ENCODE data around the gene DTX4. TPM values are rescaled to one million over a fixed set of nuclear protein-coding genes. Genes with fewer than 3 reads are reported as not detected.

Gene DTX4
- total RNA-seq, 1 experiment from 2014 or later: 4.2 TPM

DNA sequence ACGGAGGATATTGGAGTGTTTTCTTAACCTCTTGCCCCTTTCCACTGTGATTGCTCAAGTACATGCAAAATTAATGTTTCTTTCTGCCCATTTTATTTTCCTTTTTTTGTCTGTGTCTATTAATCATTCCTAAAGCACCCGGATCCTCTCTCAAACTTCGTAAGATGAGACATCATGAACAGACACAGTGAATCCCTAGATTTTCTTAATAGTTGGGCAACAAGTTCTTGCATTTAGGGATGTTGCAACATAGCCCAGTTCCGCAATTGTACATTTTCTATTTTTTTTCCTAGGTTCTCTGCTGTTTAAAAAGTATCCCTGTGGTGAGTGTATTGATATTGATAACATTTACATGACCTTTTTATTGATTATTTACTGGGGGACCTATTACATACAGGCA, 26.4 kb upstream of the DTX4 start:
- peak overlapping the region; percentile 97 for H3K4me3 Mint-ChIP-seq (ENCODE audit: unreplicated experiment)
- no peaks in the 10 kb centered on the region for H3K27me3 Mint-ChIP-seq (ENCODE audit: insufficient read depth, unreplicated experiment)
- POLR2A ChIA-PET: interaction anchor here (0.7 to 2.4 kb wide), 7 partner anchors 9 to 1615 kb away, joined by 3 to 21 read pairs (median 6); partner anchors contain the start of genes FAM111B and TIMM10
- peak; percentile 76 for DNase-seq (ENCODE audit: unreplicated experiment)
- TF ChIP-seq, protein P1, sequence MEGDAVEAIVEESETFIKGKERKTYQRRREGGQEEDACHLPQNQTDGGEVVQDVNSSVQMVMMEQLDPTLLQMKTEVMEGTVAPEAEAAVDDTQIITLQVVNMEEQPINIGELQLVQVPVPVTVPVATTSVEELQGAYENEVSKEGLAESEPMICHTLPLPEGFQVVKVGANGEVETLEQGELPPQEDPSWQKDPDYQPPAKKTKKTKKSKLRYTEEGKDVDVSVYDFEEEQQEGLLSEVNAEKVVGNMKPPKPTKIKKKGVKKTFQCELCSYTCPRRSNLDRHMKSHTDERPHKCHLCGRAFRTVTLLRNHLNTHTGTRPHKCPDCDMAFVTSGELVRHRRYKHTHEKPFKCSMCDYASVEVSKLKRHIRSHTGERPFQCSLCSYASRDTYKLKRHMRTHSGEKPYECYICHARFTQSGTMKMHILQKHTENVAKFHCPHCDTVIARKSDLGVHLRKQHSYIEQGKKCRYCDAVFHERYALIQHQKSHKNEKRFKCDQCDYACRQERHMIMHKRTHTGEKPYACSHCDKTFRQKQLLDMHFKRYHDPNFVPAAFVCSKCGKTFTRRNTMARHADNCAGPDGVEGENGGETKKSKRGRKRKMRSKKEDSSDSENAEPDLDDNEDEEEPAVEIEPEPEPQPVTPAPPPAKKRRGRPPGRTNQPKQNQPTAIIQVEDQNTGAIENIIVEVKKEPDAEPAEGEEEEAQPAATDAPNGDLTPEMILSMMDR (IDR thresholded peaks at IDR 0.05; ENCODE audit: unreplicated experiment): no peak
- CTCF ChIA-PET: interaction anchor here (1.1 to 10.2 kb wide), 4 partner anchors 10 to 40 kb away, joined by 3 to 146 read pairs (median 13); no protein-coding TSS in a partner anchor
- peak overlapping the region; percentile 40 for H3K27ac Mint-ChIP-seq (ENCODE audit: low read depth, unreplicated experiment)
- no peaks in the 10 kb centered on the region for H3K9me3 Mint-ChIP-seq (ENCODE audit: unreplicated experiment)
- peaks cover 7% of the 10 kb centered on the region for H3K36me3 Mint-ChIP-seq (ENCODE audit: insufficient read depth, unreplicated experiment)
- intact Hi-C loops (cut with micrococcal nuclease): no loop called here
- BruUV-seq (replicated peaks): no TSS peak
- H3K4me1 Mint-ChIP-seq (ENCODE audit: insufficient read depth, unreplicated experiment): peaks cover 50% of the 10 kb centered on the region

DNA sequence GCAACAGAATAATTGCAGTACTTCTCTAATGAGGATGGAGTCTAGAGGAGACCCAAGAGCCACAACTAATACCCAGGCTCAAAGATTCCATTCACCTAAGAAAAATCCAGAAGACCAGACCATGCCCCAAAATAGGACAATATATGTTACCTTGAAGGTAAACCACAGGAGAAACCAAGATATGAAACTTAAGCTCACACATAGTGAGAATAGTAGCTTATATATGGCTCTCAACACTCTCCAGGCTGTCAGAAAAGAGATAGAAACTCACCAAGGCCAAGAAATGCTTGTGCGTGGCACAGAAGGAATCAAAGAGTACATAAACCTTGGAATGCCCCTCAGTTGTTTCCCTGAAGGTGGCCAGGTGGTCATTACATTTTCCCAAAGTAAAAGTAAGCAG, 20.2 kb upstream of the DTX4 start:
- TF ChIP-seq, protein P1 (IDR thresholded peaks at IDR 0.05; ENCODE audit: unreplicated experiment): no peak
- BruUV-seq (replicated peaks): no TSS peak
- no peak for DNase-seq (ENCODE audit: unreplicated experiment)
- H3K27me3 Mint-ChIP-seq (ENCODE audit: insufficient read depth, unreplicated experiment): no peaks in the 10 kb centered on the region
- POLR2A ChIA-PET: interaction anchor here (1.2 to 1.3 kb wide), 2 partner anchors 9 to 12 kb away, joined by 4 read pairs; partner anchors contain the start of gene FAM111A
- H3K9me3 Mint-ChIP-seq (ENCODE audit: unreplicated experiment): no peaks in the 10 kb centered on the region
- peaks cover 7% of the 10 kb centered on the region for H3K36me3 Mint-ChIP-seq (ENCODE audit: insufficient read depth, unreplicated experiment)
- CTCF ChIA-PET: interaction anchor here (0.8 to 3.2 kb wide), 5 partner anchors 9 to 534 kb away, joined by 3 to 12 read pairs (median 6); partner anchors contain the start of gene FAM111A
- intact Hi-C loops (cut with micrococcal nuclease): no loop called here
- H3K27ac Mint-ChIP-seq (ENCODE audit: low read depth, unreplicated experiment): no peak overlapping the region
- H3K4me1 Mint-ChIP-seq (ENCODE audit: insufficient read depth, unreplicated experiment): peaks cover 5% of the 10 kb centered on the region
- no peak overlapping the region for H3K4me3 Mint-ChIP-seq (ENCODE audit: unreplicated experiment)

DNA sequence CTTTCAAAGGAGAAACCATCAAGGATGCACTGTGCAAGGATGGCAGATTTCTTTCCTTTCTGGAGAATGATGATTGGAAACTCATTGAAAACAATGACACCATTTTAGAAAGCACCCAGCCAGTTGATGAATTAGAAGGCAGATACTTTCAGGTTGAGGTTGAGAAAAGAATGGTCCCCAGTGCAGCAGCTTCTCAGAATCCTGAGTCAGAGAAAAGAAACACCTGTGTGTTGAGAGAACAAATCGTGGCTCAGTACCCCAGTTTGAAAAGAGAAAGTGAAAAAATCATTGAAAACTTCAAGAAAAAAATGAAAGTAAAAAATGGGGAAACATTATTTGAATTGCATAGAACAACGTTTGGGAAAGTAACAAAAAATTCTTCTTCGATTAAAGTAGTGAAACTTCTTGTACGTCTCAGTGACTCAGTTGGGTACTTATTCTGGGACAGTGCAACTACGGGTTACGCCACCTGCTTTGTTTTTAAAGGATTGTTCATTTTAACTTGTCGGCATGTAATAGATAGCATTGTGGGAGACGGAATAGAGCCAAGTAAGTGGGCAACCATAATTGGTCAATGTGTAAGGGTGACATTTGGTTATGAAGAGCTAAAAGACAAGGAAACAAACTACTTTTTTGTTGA, 19.5 kb upstream of the DTX4 start:
- no peak overlapping the region for H3K27ac Mint-ChIP-seq (ENCODE audit: low read depth, unreplicated experiment)
- intact Hi-C loops (cut with micrococcal nuclease): no loop called here
- TF ChIP-seq, protein P1 (IDR thresholded peaks at IDR 0.05; ENCODE audit: unreplicated experiment): no peak
- H3K27me3 Mint-ChIP-seq (ENCODE audit: insufficient read depth, unreplicated experiment): no peaks in the 10 kb centered on the region
- H3K9me3 Mint-ChIP-seq (ENCODE audit: unreplicated experiment): no peaks in the 10 kb centered on the region
- ChIA-PET POLR2A (interaction anchor here (0.9 to 1.3 kb wide), 2 partner anchors 10 to 12 kb away, joined by 4 read pairs; partner anchors contain the start of gene FAM111A), CTCF (interaction anchor here (1.0 to 3.2 kb wide), 5 partner anchors 10 to 535 kb away, joined by 3 to 12 read pairs (median 6); partner anchors contain the start of gene FAM111A)
- DNase-seq (ENCODE audit: unreplicated experiment): no peak
- no peak overlapping the region for H3K4me3 Mint-ChIP-seq (ENCODE audit: unreplicated experiment)
- BruUV-seq (replicated peaks): TSS peak; percentile 9
- H3K36me3 Mint-ChIP-seq (ENCODE audit: insufficient read depth, unreplicated experiment): peaks cover 7% of the 10 kb centered on the region
- H3K4me1 Mint-ChIP-seq (ENCODE audit: insufficient read depth, unreplicated experiment): no peaks in the 10 kb centered on the region

DNA sequence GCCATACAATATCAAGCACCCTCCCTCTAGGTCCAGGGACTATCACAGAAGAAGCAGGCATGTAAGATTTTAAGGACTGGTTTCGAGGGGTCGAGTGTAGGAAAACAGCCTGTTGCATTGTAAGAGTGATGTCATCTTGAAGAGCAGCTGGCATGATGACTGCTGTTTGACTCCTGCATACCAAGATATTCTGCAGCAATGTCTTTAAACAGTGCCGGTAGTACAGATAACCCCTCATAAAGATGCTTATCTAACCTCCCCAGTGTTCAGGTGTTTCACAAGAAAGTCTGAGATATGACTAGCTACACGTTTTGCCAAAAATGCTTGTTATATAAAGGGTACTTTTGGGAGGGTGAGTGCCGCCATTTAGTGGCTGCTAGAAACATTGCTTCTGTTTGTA, 17.3 kb upstream of the DTX4 start:
- Mint-ChIP-seq H3K4me1 (ENCODE audit: insufficient read depth, unreplicated experiment) (no peaks in the 10 kb centered on the region), H3K36me3 (ENCODE audit: insufficient read depth, unreplicated experiment) (no peaks in the 10 kb centered on the region), H3K9me3 (ENCODE audit: unreplicated experiment) (no peaks in the 10 kb centered on the region), H3K27ac (ENCODE audit: low read depth, unreplicated experiment) (no peak overlapping the region), H3K27me3 (ENCODE audit: insufficient read depth, unreplicated experiment) (no peaks in the 10 kb centered on the region), H3K4me3 (ENCODE audit: unreplicated experiment) (no peak overlapping the region)
- no TSS peak for BruUV-seq (replicated peaks)
- no peak for DNase-seq (ENCODE audit: unreplicated experiment)
- intact Hi-C loops (cut with micrococcal nuclease): loop anchor here (5.0 kb wide), 2 partner anchors 502 to 577 kb away; partner anchors contain the start of genes LPXN and ZFP91
- ChIA-PET CTCF (interaction anchor here (0.6 to 4.9 kb wide), 8 partner anchors 11 to 1513 kb away, joined by 3 to 146 read pairs (median 4); partner anchors contain the start of gene FAM111A), POLR2A (interaction anchor here (0.7 kb wide), 1 partner anchor 10 kb away, joined by 3 read pairs; no protein-coding TSS in a partner anchor)
- TF ChIP-seq, protein P1 (IDR thresholded peaks at IDR 0.05; ENCODE audit: unreplicated experiment): no peak
